ENCODE results near the gene EYA2. TPM values are rescaled to one million over a fixed set of nuclear protein-coding genes. Genes with fewer than 3 reads are reported as not detected.

EYA2 gene
- total RNA-seq, 1 experiment from 2014 or later: 0.33 TPM

GRCh38 chr20:46851746-46852145 lies 42.9 kb upstream of the EYA2 start:
- ATAC-seq (no peak), DNase-seq (no peak)
- no peaks in the 10 kb centered on the region for H3K36me3 ChIP-seq (ENCODE audit: low read depth, low read length)
- H3K4me1 ChIP-seq (ENCODE audit: insufficient read depth, low read length): no peaks in the 10 kb centered on the region
- H3K9me3 ChIP-seq (ENCODE audit: low read length): no peaks in the 10 kb centered on the region
- H3K27me3 ChIP-seq (ENCODE audit: low read length): peaks cover 45% of the 10 kb centered on the region
- intact Hi-C loops (cut with micrococcal nuclease): no loop called here
- no peaks in the 10 kb centered on the region for H4K20me1 ChIP-seq (ENCODE audit: low read length)
- H2AFZ ChIP-seq (ENCODE audit: low read length): no peak overlapping the region
- H3K27ac ChIP-seq (ENCODE audit: low read length): no peak overlapping the region
- no peaks in the 10 kb centered on the region for H3K9me2 ChIP-seq (replicated peaks; ENCODE audit: low read length)
- no peaks in the 10 kb centered on the region for H3K79me2 ChIP-seq (ENCODE audit: low read length)
- no TSS peak for BruUV-seq (replicated peaks)
- H3K4me3 ChIP-seq (ENCODE audit: low read length): no peak overlapping the region
- H3K4me2 ChIP-seq (ENCODE audit: low read length): no peak overlapping the region
- H3K9ac ChIP-seq (ENCODE audit: low read length): no peak overlapping the region
- TF ChIP-seq, protein P1, sequence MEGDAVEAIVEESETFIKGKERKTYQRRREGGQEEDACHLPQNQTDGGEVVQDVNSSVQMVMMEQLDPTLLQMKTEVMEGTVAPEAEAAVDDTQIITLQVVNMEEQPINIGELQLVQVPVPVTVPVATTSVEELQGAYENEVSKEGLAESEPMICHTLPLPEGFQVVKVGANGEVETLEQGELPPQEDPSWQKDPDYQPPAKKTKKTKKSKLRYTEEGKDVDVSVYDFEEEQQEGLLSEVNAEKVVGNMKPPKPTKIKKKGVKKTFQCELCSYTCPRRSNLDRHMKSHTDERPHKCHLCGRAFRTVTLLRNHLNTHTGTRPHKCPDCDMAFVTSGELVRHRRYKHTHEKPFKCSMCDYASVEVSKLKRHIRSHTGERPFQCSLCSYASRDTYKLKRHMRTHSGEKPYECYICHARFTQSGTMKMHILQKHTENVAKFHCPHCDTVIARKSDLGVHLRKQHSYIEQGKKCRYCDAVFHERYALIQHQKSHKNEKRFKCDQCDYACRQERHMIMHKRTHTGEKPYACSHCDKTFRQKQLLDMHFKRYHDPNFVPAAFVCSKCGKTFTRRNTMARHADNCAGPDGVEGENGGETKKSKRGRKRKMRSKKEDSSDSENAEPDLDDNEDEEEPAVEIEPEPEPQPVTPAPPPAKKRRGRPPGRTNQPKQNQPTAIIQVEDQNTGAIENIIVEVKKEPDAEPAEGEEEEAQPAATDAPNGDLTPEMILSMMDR (conservative IDR thresholded peaks at IDR 0.05; ENCODE audit: low read depth, low read length): no peak
- TF ChIP-seq EZH2 (IDR thresholded peaks at IDR 0.05; ENCODE audit: low read length, unreplicated experiment): no peak
- TF ChIP-seq EZH2phosphoT487 (IDR thresholded peaks at IDR 0.05; ENCODE audit: borderline replicate concordance, low read length): no peak
- POLR2A ChIA-PET (ENCODE audit: unreplicated experiment): no interaction called here
- CTCF ChIA-PET: no interaction called here
- H3F3A ChIP-seq (ENCODE audit: low read length, unreplicated experiment): no peaks in the 10 kb centered on the region

DNA sequence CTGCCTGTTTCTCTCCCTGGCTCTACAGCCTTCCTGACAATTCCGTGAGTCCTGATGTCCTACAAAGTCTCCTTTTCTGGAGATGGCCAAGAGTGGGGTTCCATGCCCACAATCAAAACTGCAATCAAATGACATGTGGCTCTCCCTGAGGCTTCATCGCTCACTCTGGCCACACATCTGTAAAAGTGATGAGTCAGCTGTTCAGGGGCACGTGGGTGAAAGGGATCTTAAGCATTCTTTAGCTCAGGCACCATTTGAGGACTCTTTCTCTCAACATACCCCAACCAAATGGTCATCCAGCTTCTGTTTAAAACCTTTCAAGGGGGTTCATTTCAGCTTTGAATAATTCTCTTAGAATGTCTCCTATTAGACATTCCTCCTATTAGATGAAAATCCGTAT lies 42.3 kb upstream of the EYA2 start:
- intact Hi-C loops (cut with micrococcal nuclease): no loop called here
- Histone ChIP-seq H4K20me1 (ENCODE audit: low read length) (no peaks in the 10 kb centered on the region), H3K36me3 (ENCODE audit: low read depth, low read length) (no peaks in the 10 kb centered on the region), H2AFZ (ENCODE audit: low read length) (no peak overlapping the region), H3K4me2 (ENCODE audit: low read length) (no peak overlapping the region), H3K9me2 (replicated peaks; ENCODE audit: low read length) (no peaks in the 10 kb centered on the region), H3K27me3 (ENCODE audit: low read length) (peaks cover 50% of the 10 kb centered on the region), H3F3A (ENCODE audit: low read length, unreplicated experiment) (no peaks in the 10 kb centered on the region), H3K27ac (ENCODE audit: low read length) (no peak overlapping the region), H3K4me1 (ENCODE audit: insufficient read depth, low read length) (no peaks in the 10 kb centered on the region), H3K4me3 (ENCODE audit: low read length) (no peak overlapping the region), H3K79me2 (ENCODE audit: low read length) (no peaks in the 10 kb centered on the region), H3K9ac (ENCODE audit: low read length) (no peak overlapping the region), H3K9me3 (ENCODE audit: low read length) (no peaks in the 10 kb centered on the region)
- no peak for ATAC-seq
- TF ChIP-seq EZH2 (IDR thresholded peaks at IDR 0.05; ENCODE audit: low read length, unreplicated experiment) (no peak), EZH2phosphoT487 (IDR thresholded peaks at IDR 0.05; ENCODE audit: borderline replicate concordance, low read length) (no peak)
- TF ChIP-seq, protein P1 (conservative IDR thresholded peaks at IDR 0.05; ENCODE audit: low read depth, low read length): no peak
- POLR2A ChIA-PET (ENCODE audit: unreplicated experiment): no interaction called here
- CTCF ChIA-PET: no interaction called here
- DNase-seq: no peak
- BruUV-seq (replicated peaks): no TSS peak

DNA sequence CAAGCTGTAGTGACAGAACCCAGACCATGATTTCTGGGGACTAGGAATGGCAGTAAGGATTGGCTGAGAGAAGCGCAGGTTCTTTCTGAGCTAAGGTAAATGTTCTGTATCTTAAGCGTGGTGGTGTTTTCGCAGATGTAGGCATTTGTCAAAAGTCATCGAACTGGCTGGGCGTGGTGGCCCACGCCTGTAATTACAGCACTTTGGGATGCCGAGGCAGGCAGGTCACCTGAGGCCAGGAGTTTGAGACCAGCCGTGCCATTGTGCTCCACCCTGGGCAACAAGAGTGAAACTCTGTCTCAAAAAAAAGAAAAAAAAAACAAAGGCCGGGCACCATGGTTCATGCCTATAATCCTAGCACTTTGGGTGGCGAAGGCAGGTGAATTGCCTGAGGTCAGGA lies 40.7 kb upstream of the EYA2 start:
- Histone ChIP-seq H3K4me2 (ENCODE audit: low read length) (no peak overlapping the region), H3K9ac (ENCODE audit: low read length) (no peak overlapping the region), H3K27ac (ENCODE audit: low read length) (no peak overlapping the region), H3K9me2 (replicated peaks; ENCODE audit: low read length) (no peaks in the 10 kb centered on the region), H3K27me3 (ENCODE audit: low read length) (peaks cover 46% of the 10 kb centered on the region), H3K4me3 (ENCODE audit: low read length) (no peak overlapping the region), H3K79me2 (ENCODE audit: low read length) (no peaks in the 10 kb centered on the region), H3K9me3 (ENCODE audit: low read length) (no peaks in the 10 kb centered on the region), H4K20me1 (ENCODE audit: low read length) (no peaks in the 10 kb centered on the region), H3K4me1 (ENCODE audit: insufficient read depth, low read length) (no peaks in the 10 kb centered on the region), H3K36me3 (ENCODE audit: low read depth, low read length) (no peaks in the 10 kb centered on the region), H2AFZ (ENCODE audit: low read length) (no peak overlapping the region), H3F3A (ENCODE audit: low read length, unreplicated experiment) (no peaks in the 10 kb centered on the region)
- intact Hi-C loops (cut with micrococcal nuclease): no loop called here
- ATAC-seq (no peak), DNase-seq (no peak)
- TF ChIP-seq EZH2phosphoT487 (IDR thresholded peaks at IDR 0.05; ENCODE audit: borderline replicate concordance, low read length): no peak
- TF ChIP-seq, protein P1 (conservative IDR thresholded peaks at IDR 0.05; ENCODE audit: low read depth, low read length): no peak
- no peak for TF ChIP-seq EZH2 (IDR thresholded peaks at IDR 0.05; ENCODE audit: low read length, unreplicated experiment)
- ChIA-PET POLR2A (ENCODE audit: unreplicated experiment) (interaction anchor here (0.6 kb wide), 1 partner anchor 41 kb away, joined by 3 read pairs; no protein-coding TSS in a partner anchor), CTCF (no interaction called here)
- BruUV-seq (replicated peaks): no TSS peak
